Stimulated activated naive B cell treated with anti-CD40 and anti-IgM and Interleukin-4, amounts not matched to agents 10 μg/mL and 1 μg/mL and 100 μg/mL, for 72 hours (primary cell): ENCODE results near the gene CIB4.
"Not testable (repeated sequence)": the region's sequence is repeated elsewhere in the genome, so short reads cannot be mapped to it uniquely, and the experiment has no call there.

Source experiments
- ATAC-seq, 2 donors: fragments of 150-1000 bp; cut with Tn5 transposase; replicated peaks; 2 replicates each; pipeline ENCODE4 v1.10.0; 2021; ENCODE audit warnings: moderate library complexity in 1 of 2
- DNase-seq: peaks from one replicate; pipeline ENCODE4 v3.0.0; 2021
- H3K27ac Mint-ChIP-seq: one replicate; pipeline ENCODE4 v1.8.0; 2022; ENCODE audit warnings: mild to moderate bottlenecking, mixed read lengths
- H3K27me3 Mint-ChIP-seq, 2 donors: one replicate each; pipeline ENCODE4 v1.8.0; 2022; ENCODE audit warnings: mixed read lengths in 2 of 2
- H3K36me3 Mint-ChIP-seq, 2 donors: one replicate each; pipeline ENCODE4 v1.8.0; 2022; ENCODE audit warnings: mixed read lengths in 2 of 2, mild to moderate bottlenecking in 1 of 2
- H3K4me1 Mint-ChIP-seq, 2 donors: one replicate each; pipeline ENCODE4 v1.8.0; 2022; ENCODE audit warnings: mixed read lengths in 2 of 2, mild to moderate bottlenecking in 1 of 2
- H3K4me3 Mint-ChIP-seq, 2 donors: one replicate each; pipeline ENCODE4 v1.8.0; 2022; ENCODE audit warnings: mild to moderate bottlenecking in 2 of 2, mixed read lengths in 2 of 2, moderate library complexity in 1 of 2
- H3K9me3 Mint-ChIP-seq, 2 donors: one replicate each; pipeline ENCODE4 v1.8.0; 2022; ENCODE audit warnings: mixed read lengths in 2 of 2, mild to moderate bottlenecking in 1 of 2

Gene CIB4

DNA sequence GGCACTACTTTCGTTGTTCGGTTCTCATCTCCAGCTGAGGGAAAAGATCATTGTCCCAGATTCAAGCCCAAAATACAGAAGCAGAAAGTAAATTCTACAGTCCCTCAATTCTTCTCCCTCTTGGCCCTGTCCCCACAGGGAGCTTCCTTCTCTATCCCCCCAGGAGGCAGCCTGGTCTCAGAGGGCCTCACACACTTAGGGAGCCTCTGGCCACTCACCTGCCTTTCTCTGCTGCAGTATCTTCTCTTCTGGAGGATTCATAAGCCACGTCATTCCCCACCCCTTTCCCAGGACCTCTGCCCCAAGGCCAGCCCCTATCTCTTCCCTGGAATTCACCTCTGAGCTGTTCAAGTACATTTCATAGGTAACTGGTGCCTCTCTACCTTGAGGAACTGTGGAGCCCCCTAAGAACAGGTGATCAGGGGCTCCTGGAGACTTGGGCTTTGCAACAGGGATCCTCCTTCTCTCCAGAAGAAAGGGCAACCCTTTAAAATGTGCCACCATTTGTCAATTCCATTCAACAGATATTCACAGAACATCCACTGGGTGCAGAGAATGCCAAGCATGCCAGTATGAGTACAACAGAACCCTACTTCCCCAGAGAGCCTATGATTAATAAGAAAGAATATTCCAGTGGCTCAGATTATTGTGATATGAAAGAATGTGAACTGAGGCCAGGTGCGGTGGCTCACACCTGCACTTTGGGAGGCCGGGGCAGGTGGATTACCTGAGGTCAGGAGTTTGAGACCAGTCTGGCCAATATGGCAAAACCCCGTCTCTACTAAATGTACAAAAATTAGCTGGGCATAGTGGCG lies 72.9 kb downstream of the CIB4 start:
- H3K4me1 Mint-ChIP-seq = peaks cover 0 to under 1% of the 10 kb centered on the region in 2 donors
- DNase-seq = no peak
- H3K9me3 Mint-ChIP-seq = no peaks in the 10 kb centered on the region
- no peak overlapping the region for H3K4me3 Mint-ChIP-seq
- H3K27me3 Mint-ChIP-seq = peaks cover 34 to 41% of the 10 kb centered on the region in 2 donors
- no peaks in the 10 kb centered on the region for H3K36me3 Mint-ChIP-seq
- no peak overlapping the region for H3K27ac Mint-ChIP-seq
- no peak for ATAC-seq

DNA sequence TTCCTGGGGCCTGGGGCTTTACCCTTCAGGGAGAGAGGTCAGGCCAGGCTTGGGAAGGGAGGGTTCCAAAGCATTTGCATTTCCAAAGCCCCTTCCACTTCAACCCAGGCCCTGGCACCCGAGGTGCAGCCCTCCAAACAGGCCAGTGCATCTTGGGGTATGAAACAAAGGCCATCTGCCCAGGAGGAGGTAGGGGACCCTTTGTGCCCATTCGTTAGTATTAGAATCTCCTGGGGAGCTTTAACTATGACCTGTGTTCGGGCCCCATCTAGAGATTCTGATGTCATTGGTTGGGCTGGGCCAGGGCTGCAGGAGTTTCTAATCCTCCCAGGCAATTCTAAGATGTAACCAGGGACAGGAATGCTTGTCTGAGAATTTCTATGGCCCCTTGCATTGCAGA lies 73.6 kb downstream of the CIB4 start:
- ATAC-seq (no peak), DNase-seq (no peak)
- Mint-ChIP-seq H3K27me3 (peaks cover 42 to 43% of the 10 kb centered on the region in 2 donors), H3K36me3 (no peaks in the 10 kb centered on the region), H3K9me3 (no peaks in the 10 kb centered on the region), H3K4me1 (peaks cover 4 to 5% of the 10 kb centered on the region in 2 donors), H3K27ac (no peak overlapping the region), H3K4me3 (no peak overlapping the region)

DNA sequence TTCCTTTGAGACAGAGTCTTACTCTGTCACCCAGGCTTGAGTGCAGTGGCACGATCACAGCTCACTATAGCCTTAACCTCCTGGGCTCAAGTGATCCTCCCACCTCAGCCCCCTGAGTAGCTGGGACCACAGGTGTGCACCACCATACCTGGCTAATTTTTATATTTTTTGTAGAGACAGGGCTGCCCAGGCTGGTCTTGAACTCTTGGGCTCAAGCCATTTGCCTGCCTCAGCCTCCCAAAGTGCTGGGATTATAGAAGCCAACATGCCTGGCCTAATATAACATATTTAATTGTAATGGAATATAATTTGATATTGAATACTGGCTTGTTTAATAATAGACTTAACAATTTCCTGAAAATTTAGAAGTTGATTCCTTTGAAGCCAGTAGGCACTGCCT lies 74.4 kb downstream of the CIB4 start:
- not testable (repeated sequence) for H3K36me3 Mint-ChIP-seq, H3K9me3 Mint-ChIP-seq, H3K27ac Mint-ChIP-seq, DNase-seq, ATAC-seq, H3K4me3 Mint-ChIP-seq
- Mint-ChIP-seq H3K27me3 (peaks cover 48 to 49% of the 10 kb centered on the region in 2 donors), H3K4me1 (peaks cover 8 to 12% of the 10 kb centered on the region in 2 donors)

DNA sequence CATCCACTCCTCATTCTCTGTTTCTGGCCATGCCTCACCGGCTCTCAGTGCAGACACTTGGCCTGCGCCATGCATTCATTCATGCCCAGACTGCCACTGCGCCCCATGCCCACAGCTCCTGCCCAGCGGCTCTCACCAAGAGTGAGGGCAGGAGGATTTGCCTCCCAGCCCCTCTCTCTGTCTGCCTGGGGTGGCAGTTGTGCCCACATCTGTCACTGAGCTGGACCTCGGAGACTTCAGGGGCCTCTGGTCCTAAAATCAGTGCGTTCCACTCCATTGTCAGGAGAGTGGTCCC lies 75.1 kb downstream of the CIB4 start:
- Mint-ChIP-seq H3K36me3 (no peaks in the 10 kb centered on the region), H3K4me1 (peaks cover 8 to 16% of the 10 kb centered on the region in 2 donors), H3K9me3 (no peaks in the 10 kb centered on the region), H3K27me3 (peaks cover 55 to 56% of the 10 kb centered on the region in 2 donors), H3K27ac (no peak overlapping the region), H3K4me3 (no peak overlapping the region)
- DNase-seq (no peak), ATAC-seq (no peak)

DNA sequence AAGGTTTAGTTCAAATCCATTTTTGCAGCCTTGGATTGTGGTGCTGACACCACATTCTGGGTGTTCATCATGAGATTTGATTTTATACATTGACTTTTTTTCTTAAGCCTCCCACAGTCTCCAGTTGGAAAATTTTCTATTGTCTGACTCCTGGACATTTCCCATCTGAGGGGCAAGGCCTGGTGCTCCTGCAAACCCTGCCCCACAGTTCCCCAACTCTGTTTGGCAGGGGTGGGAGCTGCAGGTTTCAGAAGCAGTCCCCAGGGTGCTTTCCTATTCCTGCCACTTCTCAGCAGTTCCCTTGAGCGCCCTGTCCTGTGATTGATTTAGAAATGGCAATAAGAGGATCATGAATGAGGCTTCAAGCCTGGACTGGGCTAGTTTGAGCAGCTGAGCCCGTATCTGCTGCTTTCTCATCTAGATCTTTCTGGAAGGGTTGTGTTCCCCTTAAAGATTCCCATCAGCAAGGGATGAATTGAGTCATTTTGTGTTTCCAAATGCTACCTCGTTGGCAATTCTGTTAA lies 77.0 kb downstream of the CIB4 start:
- Mint-ChIP-seq H3K27ac (no peak overlapping the region), H3K36me3 (no peaks in the 10 kb centered on the region), H3K9me3 (no peaks in the 10 kb centered on the region), H3K4me1 (peaks cover 8 to 16% of the 10 kb centered on the region in 2 donors), H3K27me3 (peaks cover 59 to 61% of the 10 kb centered on the region in 2 donors), H3K4me3 (no peak overlapping the region)
- DNase-seq = no peak
- no peak for ATAC-seq

DNA sequence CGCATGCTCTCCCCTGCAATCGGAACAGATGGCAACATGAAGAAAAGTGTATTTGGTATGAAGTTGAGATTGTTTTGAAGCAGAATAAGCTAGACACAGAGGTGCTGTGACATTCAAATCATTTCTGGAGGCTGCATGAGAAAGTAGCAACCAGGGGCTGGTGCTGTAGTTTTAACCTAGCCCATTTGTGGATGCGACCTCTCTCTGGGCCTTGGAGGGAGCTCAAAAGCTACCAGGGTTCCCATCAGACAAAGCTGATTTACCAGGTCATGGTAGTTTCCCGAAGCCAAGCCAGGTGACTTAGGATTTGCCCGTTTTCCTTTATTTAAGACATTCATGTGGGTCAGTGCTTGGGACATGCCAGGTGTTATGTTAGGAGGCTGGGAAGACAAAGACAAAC lies 77.5 kb downstream of the CIB4 start:
- Mint-ChIP-seq H3K27me3 (peaks cover 64 to 66% of the 10 kb centered on the region in 2 donors), H3K36me3 (no peaks in the 10 kb centered on the region)

DNA sequence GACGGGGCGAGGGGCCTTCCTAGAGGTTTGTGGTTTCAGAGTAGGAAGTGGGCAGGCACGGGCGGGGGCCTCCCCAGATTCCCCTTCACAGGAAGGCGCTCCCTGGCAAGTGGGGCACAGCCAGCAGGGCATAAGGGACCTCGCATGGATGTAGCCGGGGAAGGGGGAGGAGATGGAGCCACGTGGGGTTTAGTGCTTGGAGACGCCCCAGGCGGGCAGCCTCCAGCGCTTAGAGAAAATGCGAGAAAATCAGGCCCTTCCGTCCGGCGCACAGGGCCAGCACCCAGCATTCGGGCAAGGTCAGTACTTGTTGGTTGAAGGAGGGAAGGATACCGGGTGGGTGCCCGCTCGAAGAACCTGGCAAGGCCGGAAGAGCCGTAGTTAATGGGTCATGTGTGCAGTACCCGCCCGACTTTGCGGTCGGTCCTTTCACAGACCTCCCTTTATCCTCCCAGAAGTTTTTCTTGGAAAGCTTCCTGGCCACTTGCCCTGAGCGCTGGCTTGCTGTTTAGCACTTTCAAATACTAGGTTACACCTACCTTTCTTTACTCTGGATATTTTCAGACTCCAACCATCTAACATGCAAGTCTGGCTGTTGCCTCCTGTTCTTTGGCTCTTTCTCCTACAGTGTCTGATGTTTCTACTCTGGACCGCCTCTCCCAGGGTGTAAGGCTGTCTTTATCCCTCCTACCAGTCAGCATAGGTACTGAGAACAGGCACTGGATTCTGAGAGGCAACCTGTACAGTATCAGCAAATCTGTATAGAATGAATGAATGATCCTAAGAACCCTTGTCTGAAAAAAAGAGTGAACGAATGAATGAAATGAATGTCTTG lies 78.1 kb downstream of the CIB4 start:
- peak; percentile 17 to 52 for ATAC-seq
- no peak for DNase-seq
- Mint-ChIP-seq H3K36me3 (no peaks in the 10 kb centered on the region), H3K9me3 (no peaks in the 10 kb centered on the region), H3K4me1 (peaks cover 8 to 16% of the 10 kb centered on the region in 2 donors), H3K27ac (peak overlapping the region; percentile 42), H3K27me3 (peaks cover 69 to 71% of the 10 kb centered on the region in 2 donors), H3K4me3 (peak overlapping the region in 1 of 2 donors; percentile 35)

More for the DNA sequence above, 77.5 kb downstream of the CIB4 start:
- no peak for DNase-seq
- no peak for ATAC-seq
- no peak overlapping the region for H3K4me3 Mint-ChIP-seq
- H3K9me3 Mint-ChIP-seq = no peaks in the 10 kb centered on the region
- no peak overlapping the region for H3K27ac Mint-ChIP-seq
- peaks cover 8 to 16% of the 10 kb centered on the region in 2 donors for H3K4me1 Mint-ChIP-seq

DNA sequence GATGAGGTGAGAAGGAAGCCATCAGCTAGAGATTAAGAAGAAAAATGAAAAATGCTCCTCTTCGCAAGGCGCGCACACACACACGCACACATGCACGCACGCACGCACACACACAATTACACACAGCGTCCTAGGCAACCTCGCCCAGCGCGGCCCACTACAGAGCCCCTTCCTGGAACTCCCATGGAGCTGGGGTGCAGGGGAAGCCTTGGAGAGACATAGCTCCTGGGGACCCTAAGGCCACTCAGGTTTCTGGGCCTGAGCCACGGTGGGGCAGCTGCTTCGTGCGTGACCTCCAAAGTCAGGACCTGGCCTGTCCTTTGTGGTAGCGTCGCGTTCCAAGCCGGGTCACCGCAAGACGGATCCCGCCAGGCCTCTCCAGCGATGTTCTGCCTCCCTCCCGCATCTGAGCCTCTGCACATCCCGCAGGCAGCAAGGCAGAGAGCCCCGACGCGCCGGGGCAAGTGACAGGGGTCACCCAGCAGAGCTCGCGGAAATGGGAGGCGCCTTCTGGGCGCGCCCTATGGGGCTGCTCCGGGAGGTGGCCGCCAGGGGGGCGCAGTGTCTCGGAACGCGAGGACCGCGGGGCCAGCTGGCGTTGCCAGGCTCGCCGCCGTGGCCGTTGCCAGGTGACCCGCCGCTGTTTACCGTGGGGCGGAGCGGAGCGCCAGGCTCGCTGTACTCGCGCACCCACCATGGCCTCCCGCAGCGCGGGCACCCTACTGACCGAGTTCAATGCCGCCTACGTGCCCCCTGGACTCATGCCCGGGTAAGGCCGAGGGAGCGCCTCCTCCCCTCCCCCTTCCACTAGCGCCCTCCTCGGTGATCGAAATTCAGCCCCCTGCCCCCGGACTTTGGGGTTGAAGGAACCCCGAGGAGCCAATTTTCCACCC lies 79.0 kb downstream of the CIB4 start:
- peak; percentile 13 for DNase-seq

DNA sequence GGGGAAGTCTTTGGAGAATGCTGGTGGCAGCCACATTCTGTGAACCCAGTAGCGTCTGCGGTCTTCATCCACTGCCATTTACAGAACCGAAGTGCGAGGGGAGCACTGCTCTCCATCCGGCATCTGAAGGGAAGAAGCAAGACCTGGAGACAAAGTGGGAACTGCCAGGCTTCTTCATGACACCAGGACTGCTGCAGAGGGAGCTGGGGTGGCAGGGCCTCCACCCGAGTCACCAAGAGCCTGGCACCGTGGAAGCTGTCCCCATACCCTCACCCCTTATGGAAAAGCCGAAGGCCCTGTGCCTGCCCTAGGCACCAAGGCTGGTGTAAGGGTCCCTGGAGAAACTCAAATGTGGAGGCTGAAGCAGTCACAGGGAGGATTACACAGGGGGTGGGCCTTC lies 79.8 kb downstream of the CIB4 start:
- ATAC-seq = no peak
- Mint-ChIP-seq H3K4me3 (no peak overlapping the region), H3K27me3 (peaks cover 77% of the 10 kb centered on the region in 2 donors)

More for the DNA sequence above, 79.0 kb downstream of the CIB4 start:
- peak overlapping the region; percentile 42 for H3K27ac Mint-ChIP-seq
- peaks cover 8 to 16% of the 10 kb centered on the region in 2 donors for H3K4me1 Mint-ChIP-seq
- ATAC-seq = peak; percentile 70 to 84
- peaks cover 75 to 77% of the 10 kb centered on the region in 2 donors for H3K27me3 Mint-ChIP-seq
- no peaks in the 10 kb centered on the region for H3K9me3 Mint-ChIP-seq
- H3K4me3 Mint-ChIP-seq = peak overlapping the region; percentile 35 to 50
- H3K36me3 Mint-ChIP-seq = no peaks in the 10 kb centered on the region

DNA sequence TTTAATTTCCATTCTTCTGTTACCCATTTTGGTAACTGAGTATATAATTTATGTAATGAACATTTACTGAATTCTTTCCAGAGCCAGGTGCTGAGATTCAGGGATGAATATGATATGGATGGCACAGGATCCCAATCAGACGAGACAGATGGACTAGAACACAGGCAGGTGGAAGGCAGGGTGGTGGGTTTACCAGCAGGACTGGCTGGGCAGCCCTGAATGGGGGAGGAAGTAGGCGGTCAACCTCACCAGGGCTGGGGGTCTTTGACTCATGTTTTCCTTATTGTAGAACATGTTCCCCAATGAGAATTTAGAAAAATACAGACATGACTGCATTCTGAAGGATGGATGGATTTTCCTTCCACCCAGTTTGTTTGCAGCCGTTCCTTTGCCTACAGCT lies 80.3 kb downstream of the CIB4 start:
- H3K36me3 Mint-ChIP-seq = no peaks in the 10 kb centered on the region

More for the DNA sequence above, 79.8 kb downstream of the CIB4 start:
- Mint-ChIP-seq H3K27ac (no peak overlapping the region), H3K36me3 (no peaks in the 10 kb centered on the region), H3K4me1 (peaks cover 8 to 16% of the 10 kb centered on the region in 2 donors), H3K9me3 (no peaks in the 10 kb centered on the region)
- no peak for DNase-seq

GRCh38 chr2:26559556-26559955 lies 81.6 kb downstream of the CIB4 start:
- peaks cover 8 to 16% of the 10 kb centered on the region in 2 donors for H3K4me1 Mint-ChIP-seq
- ATAC-seq (no peak), DNase-seq (no peak)
- no peak overlapping the region for H3K27ac Mint-ChIP-seq
- H3K36me3 Mint-ChIP-seq = no peaks in the 10 kb centered on the region
- no peaks in the 10 kb centered on the region for H3K9me3 Mint-ChIP-seq
- peaks cover 64 to 82% of the 10 kb centered on the region in 2 donors for H3K27me3 Mint-ChIP-seq
- H3K4me3 Mint-ChIP-seq = no peak overlapping the region

More for the DNA sequence above, 80.3 kb downstream of the CIB4 start:
- no peak overlapping the region for H3K27ac Mint-ChIP-seq
- DNase-seq (no peak), ATAC-seq (no peak)
- no peak overlapping the region for H3K4me3 Mint-ChIP-seq
- H3K4me1 Mint-ChIP-seq = peaks cover 8 to 16% of the 10 kb centered on the region in 2 donors
- H3K27me3 Mint-ChIP-seq = peaks cover 74 to 82% of the 10 kb centered on the region in 2 donors
- no peaks in the 10 kb centered on the region for H3K9me3 Mint-ChIP-seq

DNA sequence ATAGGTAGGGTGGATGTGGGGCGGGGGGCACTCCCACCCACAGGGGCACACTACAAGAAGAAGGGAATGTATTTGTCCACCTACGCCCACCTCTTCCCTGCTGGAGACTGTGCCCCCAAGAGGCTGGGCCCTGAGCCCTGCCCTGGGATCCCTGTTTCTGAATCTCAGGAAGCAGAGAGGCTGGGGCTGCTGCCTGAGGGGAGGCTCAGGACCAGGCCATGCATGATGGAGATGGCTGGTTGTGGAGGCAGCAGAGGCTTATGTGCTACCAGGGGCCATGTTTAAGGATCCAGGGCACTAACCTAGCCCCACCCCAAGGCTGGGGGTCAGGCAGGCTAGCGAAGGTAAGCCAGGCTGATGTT lies 82.1 kb downstream of the CIB4 start:
- DNase-seq = no peak
- peaks cover 66 to 82% of the 10 kb centered on the region in 2 donors for H3K27me3 Mint-ChIP-seq
- no peak overlapping the region for H3K27ac Mint-ChIP-seq

GRCh38 chr2:26558271-26559043 lies 82.7 kb downstream of the CIB4 start:
- DNase-seq (no peak), ATAC-seq (no peak)
- Mint-ChIP-seq H3K36me3 (no peaks in the 10 kb centered on the region), H3K27me3 (peaks cover 67 to 81% of the 10 kb centered on the region in 2 donors), H3K4me1 (peaks cover 8 to 16% of the 10 kb centered on the region in 2 donors), H3K9me3 (no peaks in the 10 kb centered on the region), H3K4me3 (no peak overlapping the region), H3K27ac (no peak overlapping the region)

More for the DNA sequence above, 82.1 kb downstream of the CIB4 start:
- no peaks in the 10 kb centered on the region for H3K9me3 Mint-ChIP-seq
- no peak overlapping the region for H3K4me3 Mint-ChIP-seq
- no peak for ATAC-seq
- H3K36me3 Mint-ChIP-seq = no peaks in the 10 kb centered on the region
- peaks cover 8 to 16% of the 10 kb centered on the region in 2 donors for H3K4me1 Mint-ChIP-seq
